Measurements from ENCODE around the gene CEP112. TPM values are rescaled to one million over a fixed set of nuclear protein-coding genes. Genes with fewer than 3 reads are reported as not detected.

The CEP112 gene
- total and polyA plus RNA-seq, 2 of the 13 experiments (the other 11 are each of a cell fraction or from before 2014, with no cell fraction given): 1.2 to 3.4 TPM

- TF ChIP-seq AKNA (CRISPR knock-in tag; IDR thresholded peaks at IDR 0.05; ENCODE audit: borderline replicate concordance): no peak
- no peak for TF ChIP-seq SRSF1 (optimal IDR thresholded peaks at IDR 0.05; ENCODE audit: low read depth, low read length)
- no peak for TF ChIP-seq FOXO1 (CRISPR knock-in tag; IDR thresholded peaks at IDR 0.05)
- no peak for TF ChIP-seq MBD4 (IDR thresholded peaks at IDR 0.05; ENCODE audit: borderline replicate concordance, low read length)
- TF ChIP-seq ZNF569 (CRISPR knock-in tag; IDR thresholded peaks at IDR 0.05; ENCODE audit: borderline replicate concordance): no peak
- TF ChIP-seq ZNF33B (CRISPR knock-in tag; IDR thresholded peaks at IDR 0.05): no peak
- no peak for TF ChIP-seq ZNF512B (CRISPR knock-in tag; IDR thresholded peaks at IDR 0.05; ENCODE audit: borderline replicate concordance)
- no peak for TF ChIP-seq HOMEZ (CRISPR knock-in tag; IDR thresholded peaks at IDR 0.05; ENCODE audit: low read depth)
- TF ChIP-seq CEBPB (IDR thresholded peaks at IDR 0.05; ENCODE audit: borderline replicate concordance, low read depth, low read length): no peak
- TF ChIP-seq ONECUT2 (CRISPR knock-in tag; IDR thresholded peaks at IDR 0.05): no peak
- TF ChIP-seq MXD3 (CRISPR knock-in tag; IDR thresholded peaks at IDR 0.05): no peak
- TF ChIP-seq ZBTB25 (CRISPR knock-in tag; IDR thresholded peaks at IDR 0.05): 0 out of 2 replicates have a peak, but pooled peaks have one; percentile 45
- no peak for TF ChIP-seq NR2F6 (IDR thresholded peaks at IDR 0.05)
- TF ChIP-seq NR2F6 (CRISPR knock-in tag; IDR thresholded peaks at IDR 0.05): no peak
- TF ChIP-seq NR3C1 (CRISPR knock-in tag; IDR thresholded peaks at IDR 0.05): no peak
- TF ChIP-seq CHD4 (IDR thresholded peaks at IDR 0.05; ENCODE audit: borderline replicate concordance, low read length): no peak
- TF ChIP-seq HDAC6 (IDR thresholded peaks at IDR 0.05; ENCODE audit: low read depth, low read length): no peak
- TF ChIP-seq GPBP1L1 (CRISPR knock-in tag; IDR thresholded peaks at IDR 0.05): no peak
- TF ChIP-seq GTF3A (CRISPR knock-in tag; conservative IDR thresholded peaks at IDR 0.05): no peak
These were observed 203.9 kb downstream of the CEP112 start (continued) for GRCh38 chr17:65987988-65988387.

Data from HepG2 (cell line).